Kidney epithelial cell (primary cell): ENCODE measurements around the gene TMEFF2. TPM values are rescaled to one million over a fixed set of nuclear protein-coding genes. Genes with fewer than 3 reads are reported as not detected.

Source experiments
- DNase-seq: peaks from one replicate; pipeline ENCODE4 v3.0.0-alpha.2; 2010; ENCODE audit warnings: low read depth
- H3K27me3 ChIP-seq: 2 replicates; pipeline ENCODE4 v1.6.0; 2011; ENCODE audit warnings: low read length; ENCODE audit not compliant: control insufficient read depth, insufficient read depth
- H3K36me3 ChIP-seq: 2 replicates; pipeline ENCODE4 v1.5.1; 2011; ENCODE audit warnings: low read length; ENCODE audit not compliant: control insufficient read depth, insufficient read depth
- H3K4me3 ChIP-seq: 2 replicates; pipeline ENCODE4 v1.5.1; 2011; ENCODE audit warnings: low read depth, mild to moderate bottlenecking, control low read depth, low read length
- CTCF ChIP-seq: IDR thresholded peaks from 2 replicates; pipeline ENCODE4 v1.5.1; 2011; ENCODE audit warnings: mild to moderate bottlenecking, moderate library complexity, low read length, control low read depth, inconsistent platforms; ENCODE audit not compliant: insufficient read depth, poor library complexity, severe bottlenecking
- total RNA-seq: library from RNA; depleted of rRNA; stranded (reverse); fragments of >200 nt; gene quantifications from 2 replicates; pipeline ENCODE4 v1.2.3, GENCODE V29; 2015

Gene TMEFF2
- total RNA-seq, 1 donor from 2014 or later: not detected

DNA sequence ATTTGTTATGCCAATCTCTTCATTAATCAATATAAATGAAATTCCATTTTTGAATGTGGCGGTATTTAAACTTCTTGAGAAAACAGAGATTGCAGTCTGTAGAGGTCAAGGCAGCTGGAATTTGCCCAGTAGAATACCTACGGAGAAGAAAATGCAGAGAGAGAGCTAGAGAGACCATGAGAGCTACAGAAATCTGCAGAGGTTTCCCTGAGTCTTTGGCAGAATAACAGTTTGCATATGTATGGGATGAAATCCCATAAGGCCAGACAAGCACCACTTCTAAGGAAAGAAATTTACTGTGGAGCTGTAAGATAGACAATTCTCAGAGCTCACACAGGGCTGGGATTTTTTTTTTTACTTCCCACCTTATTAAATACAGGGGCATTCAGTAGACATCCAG is 23.6 kb upstream of the TMEFF2 start:
- no peak for TF ChIP-seq CTCF
- Histone ChIP-seq H3K4me3 (no peak overlapping the region), H3K36me3 (no peaks in the 10 kb centered on the region), H3K27me3 (no peaks in the 10 kb centered on the region)
- no peak for DNase-seq

DNA sequence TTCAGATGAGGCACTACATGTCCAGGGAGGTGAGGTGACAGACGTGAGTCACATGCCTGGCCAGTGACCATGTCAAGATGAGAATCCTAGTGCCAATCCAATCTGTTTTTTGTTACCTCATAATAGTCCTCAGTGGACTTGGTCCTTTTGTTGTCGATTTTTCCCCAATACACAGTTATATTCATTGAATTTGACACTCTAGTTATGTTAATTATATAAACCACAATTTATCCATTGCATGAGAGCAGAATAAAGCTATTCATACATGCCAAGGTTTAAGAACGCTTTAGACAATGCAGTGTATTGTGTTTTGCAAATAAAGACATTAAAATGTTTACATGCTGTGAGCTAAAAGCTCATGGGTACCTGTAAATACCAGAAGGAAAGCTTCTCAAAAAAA is 21.6 kb upstream of the TMEFF2 start:
- Histone ChIP-seq H3K4me3 (no peak overlapping the region), H3K27me3 (no peaks in the 10 kb centered on the region), H3K36me3 (no peaks in the 10 kb centered on the region)
- DNase-seq: no peak
- no peak for TF ChIP-seq CTCF

- DNase-seq: no peak
- no peak for TF ChIP-seq CTCF
- no peaks in the 10 kb centered on the region for H3K27me3 ChIP-seq
- no peaks in the 10 kb centered on the region for H3K36me3 ChIP-seq
- H3K4me3 ChIP-seq: no peak overlapping the region
Measured at GRCh38 chr2:192215096-192215877, 20.6 kb upstream of the TMEFF2 start.

GRCh38 chr2:192208848-192209247 is 14.1 kb upstream of the TMEFF2 start:
- DNase-seq: no peak
- Histone ChIP-seq H3K27me3 (no peaks in the 10 kb centered on the region), H3K36me3 (no peaks in the 10 kb centered on the region), H3K4me3 (no peak overlapping the region)
- no peak for TF ChIP-seq CTCF

- no peak for TF ChIP-seq CTCF
- Histone ChIP-seq H3K27me3 (no peaks in the 10 kb centered on the region), H3K4me3 (no peak overlapping the region), H3K36me3 (no peaks in the 10 kb centered on the region)
- no peak for DNase-seq
Measured at GRCh38 chr2:192206399-192206798, 11.7 kb upstream of the TMEFF2 start.

- no peak for TF ChIP-seq CTCF
- H3K4me3 ChIP-seq: no peak overlapping the region
Measured at GRCh38 chr2:192203876-192204275, 9.1 kb upstream of the TMEFF2 start.

More at GRCh38 chr2:192203876-192204275, 9.1 kb upstream of the TMEFF2 start:
- DNase-seq: no peak
- Histone ChIP-seq H3K36me3 (no peaks in the 10 kb centered on the region), H3K27me3 (no peaks in the 10 kb centered on the region)
